T follicular helper cell (primary cell): ENCODE measurements around the gene PKIG.
"Not testable (repeated sequence)": the region's sequence is repeated elsewhere in the genome, so short reads cannot be mapped to it uniquely, and the experiment has no call there.

ENCODE experiments used
- DNase-seq: peaks from one replicate; pipeline ENCODE4 v3.0.0-alpha.2; 2020; ENCODE audit warnings: low read depth
- total RNA-seq, 2 experiments: gene quantifications; one replicate each; lab custom pipeline; 2026; lab: John Stamatoyannopoulos, UW

The PKIG gene
- total RNA-seq, result 0.84 to 1.5 reads per million in 2 experiments

DNA sequence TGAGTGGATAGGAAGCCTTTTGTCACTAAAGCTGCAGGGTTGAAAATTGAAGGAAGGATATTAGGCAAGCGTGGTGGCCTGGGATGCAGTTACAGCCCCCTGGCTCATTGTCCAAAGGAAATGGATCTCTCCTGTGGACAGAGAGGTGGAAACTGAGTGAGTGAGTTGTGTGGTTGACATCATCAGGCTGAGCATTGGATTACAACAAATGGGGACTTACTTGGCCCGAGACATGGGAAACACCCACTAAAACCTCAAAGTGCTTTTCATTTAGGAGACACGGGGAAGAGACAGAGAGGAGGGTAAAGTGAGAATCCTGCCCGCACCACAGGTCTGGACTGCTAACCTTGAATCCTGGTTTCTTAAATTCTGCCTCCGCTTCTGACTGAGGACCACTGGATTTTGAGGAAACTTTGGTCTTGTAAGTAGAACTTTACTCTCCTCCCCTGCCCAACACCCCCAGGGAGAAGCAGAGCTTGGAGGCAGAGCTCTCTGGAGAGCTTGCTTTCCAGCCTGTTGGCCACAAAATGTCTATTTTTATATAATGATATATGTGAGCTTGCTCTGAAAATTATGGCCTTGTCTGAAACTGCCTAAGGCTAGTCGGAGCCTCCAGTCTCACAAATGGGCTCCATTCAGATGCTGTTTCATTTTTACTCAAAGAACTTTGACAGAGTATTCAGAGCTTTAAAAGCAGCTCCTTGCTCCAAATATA lies at the start of gene PKIG:
PKIG (plus strand) TSS at position 269 of the 715 bp plus-strand sequence. CDS start 31,978 bp downstream, outside the sequence.
- DNase-seq, result no peak

DNA sequence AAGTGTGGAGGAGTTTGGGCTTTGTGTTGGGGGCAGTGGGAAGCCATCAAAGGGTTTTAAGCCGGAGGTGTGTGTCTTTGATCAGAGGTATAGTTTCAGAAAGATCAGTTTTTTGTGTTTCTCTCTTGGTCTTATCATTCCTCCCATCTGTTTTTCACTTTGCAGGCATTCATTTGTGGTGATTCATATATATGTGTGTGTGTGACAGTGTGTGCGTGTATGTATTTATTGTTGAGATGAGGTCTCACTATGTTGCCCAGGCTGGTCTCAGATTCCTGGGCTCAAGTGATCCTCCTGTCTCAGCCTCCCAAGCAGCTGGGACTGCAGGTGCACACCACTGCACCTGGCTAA lies 49.4 kb upstream of the PKIG start:
- no peak for DNase-seq

DNA sequence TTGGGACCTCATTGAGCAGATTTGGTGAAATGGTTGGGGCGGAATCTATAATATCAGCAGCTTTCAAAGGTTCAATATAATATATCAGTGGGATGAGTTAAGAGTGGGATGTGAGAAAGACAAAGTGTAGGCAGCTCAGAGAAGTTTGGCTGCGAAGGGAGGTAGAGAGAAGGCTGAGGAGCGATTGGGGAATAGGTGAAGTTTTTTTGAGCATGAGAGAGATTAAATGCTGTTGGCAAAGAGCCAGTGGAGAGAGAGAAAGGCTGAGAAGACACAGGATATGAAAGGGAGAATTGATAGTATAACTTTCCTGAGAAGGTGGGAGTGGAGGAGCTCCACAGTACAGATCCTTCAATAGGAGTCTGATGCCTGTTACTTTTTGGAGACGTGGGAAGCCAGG lies 48.5 kb upstream of the PKIG start:
- no peak for DNase-seq

DNA sequence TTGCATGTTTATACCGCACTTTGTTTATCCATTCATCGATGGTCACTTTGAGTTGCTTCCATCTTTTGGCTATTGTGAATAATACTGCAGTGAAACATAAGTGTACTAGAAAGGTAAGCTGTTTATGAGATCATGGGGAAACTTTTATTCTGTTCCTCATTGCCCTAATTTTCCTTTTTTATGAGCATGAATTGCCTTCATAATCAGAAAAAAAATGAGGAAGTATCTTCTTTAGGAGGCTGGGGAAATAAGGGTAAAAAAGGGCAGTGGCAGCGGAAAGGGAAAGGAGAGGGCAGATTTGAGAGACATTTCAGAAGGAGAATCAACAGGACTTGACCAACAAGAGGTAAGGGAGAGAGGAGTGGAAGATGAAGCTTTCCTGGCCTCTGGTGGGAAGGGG lies 46.2 kb upstream of the PKIG start:
- DNase-seq, result no peak

DNA sequence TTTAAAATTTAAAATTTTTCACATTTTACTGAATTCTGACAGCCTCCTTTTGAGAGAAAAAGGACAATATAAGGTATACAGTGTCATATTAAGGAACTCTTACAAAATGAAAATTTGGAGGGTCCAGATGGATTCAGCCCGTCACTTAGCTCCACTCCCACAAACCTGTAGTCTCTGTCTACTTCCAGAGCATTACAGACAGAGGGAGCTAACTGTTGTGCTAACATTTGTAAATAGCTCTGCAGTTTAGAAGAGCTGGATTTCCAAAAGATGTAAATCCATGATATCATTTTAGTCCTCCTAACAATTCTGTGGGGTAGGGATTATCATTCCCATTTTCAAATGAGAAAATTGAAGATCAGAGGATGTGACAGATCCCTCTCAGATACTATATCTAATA lies 44.4 kb upstream of the PKIG start:
- no peak for DNase-seq

DNA sequence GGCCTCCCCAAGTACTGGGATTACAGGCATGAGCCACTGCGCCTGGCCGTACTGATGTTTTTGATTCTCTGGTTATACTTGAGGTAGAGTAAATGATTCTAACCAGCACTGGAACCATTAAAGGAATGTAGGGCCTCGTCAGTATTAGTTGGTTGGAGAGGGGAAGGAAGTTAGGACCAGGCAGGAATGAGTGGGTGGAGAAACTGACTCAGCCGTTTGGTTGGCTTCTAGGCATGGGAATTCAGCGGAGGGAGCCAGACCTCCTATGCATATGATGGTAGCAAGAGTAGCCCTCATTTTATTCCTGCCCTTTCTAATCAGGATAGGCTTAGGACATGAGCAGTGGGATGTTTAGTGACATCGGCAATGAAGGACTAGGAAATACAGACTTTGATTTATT lies 41.5 kb upstream of the PKIG start:
- no peak for DNase-seq

DNA sequence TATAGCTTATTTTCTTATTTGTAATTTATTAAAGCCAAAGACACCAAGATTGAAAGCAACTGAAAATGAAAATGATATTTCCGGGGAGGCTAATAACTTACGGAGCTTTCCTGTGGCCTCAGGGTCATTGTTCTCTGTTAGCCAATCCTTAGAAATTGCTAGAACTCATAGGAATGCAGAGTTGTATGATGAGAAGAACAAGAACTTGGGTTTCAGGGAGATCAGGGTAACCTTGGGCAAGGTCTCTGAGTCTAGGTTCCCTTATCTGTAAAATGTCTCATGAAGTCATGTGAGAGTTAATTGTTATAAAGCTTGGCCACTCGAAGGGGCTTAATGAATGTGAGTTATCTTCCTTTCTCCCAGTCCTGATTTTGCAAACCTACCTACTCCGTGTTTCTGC lies 40.4 kb upstream of the PKIG start:
- no peak for DNase-seq

DNA sequence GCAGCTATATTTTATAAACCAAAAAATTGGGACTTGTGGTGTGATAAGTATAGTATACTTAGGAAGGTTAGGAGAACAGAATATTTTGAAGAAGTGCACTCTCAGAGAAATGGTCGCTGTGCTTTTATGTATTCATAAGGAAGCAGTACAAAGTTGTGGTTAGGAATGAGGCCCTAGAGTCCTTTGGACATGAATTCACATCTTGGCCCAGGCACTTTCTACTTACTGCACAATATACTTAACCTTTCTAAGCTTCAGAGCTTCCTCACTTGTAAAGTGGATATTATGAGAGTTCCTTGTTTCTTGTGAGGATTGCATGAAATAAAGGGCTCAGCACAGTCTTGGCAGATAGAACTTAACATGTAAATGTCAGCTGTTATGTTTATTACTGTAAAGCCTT lies 39.5 kb upstream of the PKIG start:
- DNase-seq, result no peak

DNA sequence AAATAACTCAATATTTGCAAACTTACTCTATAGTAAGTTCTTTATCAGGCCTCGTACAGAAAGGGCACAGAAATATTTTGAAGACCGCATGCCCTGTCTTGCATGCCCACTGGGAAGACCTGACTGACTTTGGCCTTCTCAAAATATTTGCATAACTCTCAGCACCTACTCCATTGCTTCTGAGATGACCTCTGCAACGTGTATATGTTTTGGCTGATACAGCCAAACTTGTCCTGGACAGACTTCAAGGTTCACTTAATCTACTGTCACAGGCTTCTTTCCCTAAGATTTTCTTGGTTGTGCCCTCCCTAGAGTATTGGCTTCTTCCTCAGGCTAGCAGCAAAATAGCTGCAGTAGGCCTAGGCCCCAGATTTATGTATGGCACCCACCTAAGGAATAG lies 39.0 kb upstream of the PKIG start:
- DNase-seq, result no peak

DNA sequence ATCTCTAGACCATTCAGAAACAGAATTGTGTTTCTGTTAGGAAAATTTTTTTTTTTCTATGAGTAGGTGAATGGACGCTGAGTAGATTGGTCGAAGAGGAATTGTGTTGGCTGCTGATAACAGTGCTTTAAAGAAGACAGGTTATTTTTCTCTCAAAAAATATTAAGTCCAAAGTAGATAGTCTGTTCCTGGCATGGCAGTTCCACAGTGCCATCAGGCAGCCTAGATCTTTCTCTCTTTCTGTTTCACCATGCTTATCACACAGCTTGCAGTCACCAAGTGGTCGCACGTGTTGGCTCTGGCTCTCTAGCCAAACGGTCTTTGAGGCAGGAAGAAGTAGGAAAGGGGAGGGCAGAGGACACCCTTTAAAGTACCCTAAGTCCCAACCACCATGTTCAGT lies 38.1 kb upstream of the PKIG start:
- DNase-seq, result no peak

DNA sequence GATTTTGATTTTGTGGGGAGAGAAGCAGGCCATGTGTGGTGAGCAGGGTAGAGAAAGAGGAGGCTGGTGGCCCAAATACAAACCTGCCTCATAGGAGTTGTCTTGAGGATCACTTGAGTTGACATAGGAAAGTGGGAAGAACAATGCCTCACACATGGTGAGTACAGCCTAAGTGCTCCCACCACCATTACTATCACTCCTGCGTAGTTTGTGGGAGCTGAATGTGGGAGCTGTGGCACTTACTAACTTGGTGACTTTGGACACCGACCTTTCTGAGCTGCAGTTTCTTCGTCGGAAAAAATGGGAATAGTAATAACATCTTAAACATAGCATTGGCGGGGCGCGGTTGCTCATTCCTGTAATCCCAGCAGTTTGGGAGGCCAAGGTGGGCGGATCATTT lies 35.0 kb upstream of the PKIG start:
- no peak for DNase-seq

DNA sequence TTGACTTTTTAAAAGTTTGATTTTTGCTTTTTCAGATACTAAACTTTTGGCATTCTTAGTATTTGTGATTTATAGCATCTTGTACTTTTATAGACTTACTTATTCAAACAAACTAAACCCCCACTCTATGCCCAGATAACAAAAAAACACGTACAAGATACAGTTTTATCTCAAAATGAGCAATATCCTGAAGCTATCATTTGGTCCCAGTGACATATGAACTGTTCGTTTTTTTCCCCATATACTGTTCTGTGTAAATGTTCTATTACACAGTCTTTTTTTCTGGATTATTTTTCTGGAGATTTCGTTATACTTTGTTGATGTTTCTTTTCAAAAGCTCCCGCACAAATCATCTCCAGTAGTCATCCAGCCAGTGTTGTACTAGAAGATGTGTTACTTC lies 33.3 kb upstream of the PKIG start:
- DNase-seq, result no peak

DNA sequence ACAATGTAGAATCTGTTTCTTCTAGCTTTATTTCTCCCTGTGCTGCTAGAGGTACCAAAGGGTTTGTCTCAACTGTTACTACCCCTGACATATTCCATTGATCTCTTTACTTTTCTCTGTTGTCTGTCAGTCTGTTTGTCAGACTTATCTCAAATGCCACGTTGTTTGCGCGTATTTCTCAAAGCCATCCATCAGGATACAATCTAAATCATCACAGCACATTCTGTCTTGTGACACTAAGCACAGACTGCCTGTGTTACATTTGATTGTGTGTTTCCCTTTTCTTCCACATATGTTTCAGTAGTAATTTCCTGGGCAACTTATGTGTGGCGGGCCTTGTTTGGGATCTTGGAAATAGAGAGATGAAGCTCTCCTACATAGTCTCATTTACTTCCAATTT lies 30.3 kb upstream of the PKIG start:
- no peak for DNase-seq

DNA sequence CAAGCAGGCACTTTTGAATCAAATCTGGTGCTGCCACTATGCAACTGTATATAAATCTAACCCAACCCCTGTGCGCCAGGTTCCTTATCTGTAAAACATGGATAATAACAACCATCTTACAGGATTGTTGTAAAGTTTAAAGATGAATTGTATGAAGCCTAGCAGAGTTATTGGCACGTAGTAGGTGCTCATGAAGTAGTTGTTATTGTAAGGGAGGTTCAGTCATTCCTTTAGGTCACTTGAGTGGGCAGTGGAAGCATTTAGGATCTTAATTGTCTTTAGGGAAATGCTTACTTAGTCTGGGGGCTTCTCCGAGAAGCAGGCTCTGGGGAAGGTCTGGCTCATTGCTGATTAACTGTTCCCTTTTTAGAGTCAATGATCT lies 29.8 kb upstream of the PKIG start:
- no peak for DNase-seq

DNA sequence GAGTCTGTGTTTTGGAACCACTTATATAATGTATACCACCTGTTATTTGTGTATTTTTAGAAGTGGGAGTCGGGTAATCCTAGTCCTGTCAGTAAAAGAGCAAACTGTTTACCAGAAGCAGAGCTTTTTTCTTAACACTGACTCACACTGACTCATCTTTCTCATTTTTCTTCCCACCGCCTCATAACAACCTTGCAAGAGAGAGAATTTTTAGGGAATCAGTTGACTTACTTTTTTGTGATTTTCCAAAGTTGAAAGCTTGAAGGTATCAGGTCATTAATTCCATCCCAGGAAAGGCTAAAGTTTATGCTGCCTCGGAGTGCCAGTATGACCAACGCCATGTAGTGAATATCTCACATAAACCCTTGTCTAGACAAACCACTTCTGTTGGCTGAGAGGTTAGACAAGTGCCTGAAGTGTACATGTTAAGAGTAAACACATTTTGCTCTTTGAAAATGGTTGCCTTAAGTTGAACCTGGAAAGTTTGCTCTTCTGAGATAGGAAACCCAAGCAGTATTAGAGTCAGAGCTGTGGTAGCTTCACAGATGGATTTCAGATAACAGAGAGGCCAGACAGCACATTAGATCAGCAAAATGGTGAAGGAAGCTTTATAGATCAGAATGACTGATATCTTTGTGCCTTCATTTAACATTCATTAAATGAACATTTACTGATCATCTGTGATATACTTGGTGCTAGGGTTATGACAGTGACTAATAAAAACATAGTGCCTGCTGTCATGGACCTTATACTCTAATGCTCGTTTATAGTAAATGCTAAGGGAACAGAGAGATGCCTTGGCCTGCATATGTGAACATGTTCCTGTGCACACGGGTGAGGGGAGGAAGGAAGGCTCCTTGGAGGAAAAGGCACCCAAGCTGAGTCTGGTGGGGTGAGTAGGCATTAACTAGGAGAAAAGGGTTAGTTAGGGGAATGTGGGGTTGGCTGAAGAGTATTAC lies 29.1 kb upstream of the PKIG start:
- DNase-seq, result no peak

DNA sequence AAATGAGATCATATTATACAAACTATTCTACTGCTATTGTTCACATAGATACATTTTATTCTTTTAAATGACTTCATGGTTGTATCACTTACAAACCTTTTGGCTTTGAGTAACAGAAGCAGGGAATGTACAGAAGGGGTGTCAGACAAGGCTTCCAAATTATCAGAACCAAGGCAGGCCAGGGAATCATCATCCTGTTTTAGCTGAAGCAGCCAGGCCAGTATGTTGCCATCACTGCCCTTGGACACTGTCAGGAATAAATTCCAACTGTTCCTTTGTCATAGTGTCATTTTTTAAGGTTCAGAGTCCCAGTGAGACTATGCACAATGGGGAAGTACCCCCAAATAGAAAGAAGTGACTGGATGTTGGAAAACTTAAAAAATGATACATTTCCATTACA lies 23.1 kb upstream of the PKIG start:
- no peak for DNase-seq

DNA sequence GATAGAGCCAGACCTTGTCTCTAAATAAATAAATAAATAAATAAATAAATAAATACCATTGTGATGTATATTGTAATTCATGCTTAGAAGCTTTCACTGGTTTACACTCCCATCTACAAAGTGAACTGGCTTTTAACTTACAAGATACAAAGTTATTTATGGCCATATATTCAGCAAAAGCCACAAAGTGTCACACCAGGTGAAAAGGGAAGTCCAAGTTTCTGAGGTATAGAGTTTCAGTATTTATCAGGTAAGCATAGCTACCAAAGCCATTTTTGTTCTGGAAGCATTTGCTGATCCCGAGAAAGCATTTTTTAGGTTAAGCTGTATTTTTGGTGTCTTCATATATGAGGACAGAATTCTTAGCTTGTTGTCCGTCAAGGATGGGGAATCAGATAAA lies 22.1 kb upstream of the PKIG start:
- DNase-seq, result no peak

DNA sequence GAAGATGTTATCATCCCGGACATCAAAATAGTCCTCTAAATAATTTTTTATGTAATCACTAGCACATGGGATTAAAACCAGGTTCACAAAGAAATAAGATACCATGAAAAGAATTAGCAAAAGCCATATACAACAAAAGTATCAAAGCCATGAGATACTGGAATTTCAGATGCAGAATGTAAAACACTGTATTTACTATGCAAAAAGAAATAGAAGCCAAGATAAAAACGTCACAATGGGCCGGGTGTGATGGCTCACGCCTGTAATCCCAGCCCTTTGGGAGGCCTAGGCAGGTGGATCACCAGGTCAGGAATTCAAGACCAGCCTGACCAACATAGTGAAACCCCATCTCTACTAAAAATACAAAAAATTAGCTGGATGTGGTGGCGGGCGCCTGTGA lies 21.6 kb upstream of the PKIG start:
- not testable (repeated sequence) for DNase-seq

DNA sequence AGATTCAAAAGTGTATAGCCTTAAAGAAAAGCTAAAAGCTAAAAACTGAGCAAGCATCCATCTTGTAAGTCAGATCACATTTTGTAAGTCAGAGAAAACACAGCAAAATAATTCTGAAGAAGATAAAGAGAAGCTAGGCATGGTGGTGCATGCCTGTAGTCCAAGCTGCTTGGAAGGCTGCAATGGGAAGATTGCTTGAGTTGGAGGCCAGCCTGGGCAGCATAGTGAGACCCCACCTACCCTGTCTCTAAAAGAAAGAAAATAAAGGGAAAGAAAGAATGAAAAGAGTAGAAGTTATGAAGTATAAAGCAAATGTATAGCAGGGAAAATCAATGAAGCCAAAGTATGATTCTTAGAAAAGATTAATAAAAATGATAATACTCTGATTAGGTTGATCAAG lies 20.5 kb upstream of the PKIG start:
- no peak for DNase-seq

DNA sequence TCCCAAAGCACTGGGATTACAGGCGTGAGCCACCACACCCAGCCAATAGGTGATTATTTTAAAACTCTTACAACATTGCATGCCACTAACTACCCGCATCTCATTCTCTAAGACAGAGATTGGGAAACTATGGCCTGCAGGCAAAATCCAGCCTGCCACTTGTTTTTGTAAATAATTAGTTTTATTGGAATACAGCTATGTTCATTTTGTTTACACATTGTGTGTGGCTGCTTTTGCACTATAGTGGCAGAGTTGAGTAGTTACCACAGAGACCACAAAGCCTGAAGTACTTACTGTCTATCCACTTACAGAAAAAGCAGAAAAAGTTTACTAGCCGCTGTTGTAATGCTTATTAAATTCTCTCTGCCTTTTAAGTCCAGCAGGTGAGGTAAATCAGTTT lies 16.4 kb upstream of the PKIG start:
- DNase-seq, result no peak

DNA sequence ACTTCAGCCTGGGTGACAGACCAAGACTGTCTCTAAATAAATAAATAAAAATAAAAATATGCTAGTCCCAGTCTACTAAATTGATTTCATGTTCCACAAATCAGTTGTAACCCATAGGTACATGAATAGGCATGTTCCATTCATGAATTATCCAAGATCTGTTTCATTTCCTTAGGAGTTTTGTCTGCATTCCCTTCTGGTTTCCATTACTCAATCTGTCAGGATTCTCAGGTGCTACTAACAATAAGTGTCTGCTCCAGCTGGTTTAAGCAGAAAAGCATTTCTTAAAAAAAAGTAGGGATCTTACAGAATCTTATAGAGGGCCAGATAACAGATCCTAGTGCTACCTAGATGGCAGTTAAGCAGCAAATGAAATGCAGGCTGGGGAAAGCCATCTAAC lies 15.6 kb upstream of the PKIG start:
- no peak for DNase-seq

DNA sequence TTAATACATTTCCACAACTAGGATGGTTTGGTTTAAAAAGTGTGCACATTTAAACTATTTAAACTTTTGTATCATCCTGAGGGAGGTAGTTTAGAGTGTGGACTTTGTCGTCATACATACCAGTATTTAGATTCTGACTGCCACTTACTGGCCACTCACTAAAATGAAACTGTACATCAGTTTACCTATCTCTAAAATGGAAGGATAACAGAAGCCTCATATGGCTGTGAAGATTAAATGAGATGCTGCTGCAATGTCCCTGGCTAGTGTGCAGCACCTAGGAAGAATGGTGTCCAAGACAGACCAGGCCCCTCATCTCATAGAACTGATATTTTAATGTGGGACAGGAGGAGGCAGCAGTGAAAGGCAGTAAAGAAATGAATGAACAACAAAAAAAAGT lies 12.0 kb upstream of the PKIG start:
- DNase-seq, result no peak

DNA sequence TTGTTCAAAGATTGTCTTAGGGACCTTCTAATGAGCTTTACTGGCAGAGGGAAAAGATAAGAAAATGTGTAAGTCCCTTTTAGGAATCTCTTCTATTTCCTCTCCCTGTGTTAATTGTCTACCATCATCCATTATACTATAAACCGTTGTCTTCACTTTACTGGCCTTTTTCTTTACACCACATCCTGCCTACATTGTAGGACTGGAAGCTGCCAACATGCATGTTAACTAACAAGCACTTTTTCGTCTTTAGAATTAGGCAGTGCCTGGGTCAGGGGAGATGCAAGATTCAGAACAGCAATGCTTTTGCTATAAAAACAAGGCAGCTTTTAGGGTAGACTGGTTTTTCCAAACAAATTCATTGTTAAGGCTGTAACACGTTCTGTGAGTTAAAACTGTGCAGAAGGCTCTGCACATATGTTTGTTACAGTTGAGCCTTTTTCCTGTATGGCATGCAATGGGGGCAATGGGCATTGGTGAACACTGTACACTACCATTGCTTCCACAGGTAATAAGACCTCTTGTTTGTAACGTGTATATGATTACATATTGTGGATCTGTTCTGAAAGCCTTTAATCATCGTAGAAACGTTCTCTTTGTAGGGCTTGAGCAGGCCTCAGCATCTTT lies 10.9 kb upstream of the PKIG start:
- no peak for DNase-seq
